HepG2 (cell line): ENCODE data around the gene SMG5. TPM values are rescaled to one million over a fixed set of nuclear protein-coding genes. Genes with fewer than 3 reads are reported as not detected.

ENCODE experiments used
- BHLHE40 ChIP-seq: IDR thresholded peaks from 2 replicates; pipeline ENCODE4 v1.6.1; 2011; ENCODE audit warnings: low read length, improper control_type of control experiment
- ELF1 ChIP-seq: sonication (generic); formaldehyde crosslinking; IDR thresholded peaks from 2 replicates; pipeline ENCODE4 v1.4.0; 2020; ENCODE audit warnings: missing genetic modification reagents
- IKZF4 ChIP-seq: sonication (generic); formaldehyde crosslinking; IDR thresholded peaks from 2 replicates; pipeline ENCODE4 v1.5.1; 2020; ENCODE audit warnings: borderline replicate concordance, mild to moderate bottlenecking, low read depth, missing genetic modification reagents; ENCODE audit errors: not compliant biosample characterization
- KLF6 ChIP-seq: IDR thresholded peaks from 2 replicates; pipeline ENCODE4 v1.8.0; 2016; ENCODE audit warnings: missing biosample characterization, missing genetic modification reagents
- RARA ChIP-seq: IDR thresholded peaks from 2 replicates; pipeline ENCODE4 v1.6.1; 2016; ENCODE audit warnings: missing genetic modification reagents, missing compliant biosample characterization
- RNF2 ChIP-seq: fragments of 450-650 bp; conservative IDR thresholded peaks from 2 replicates; pipeline ENCODE4 v1.6.1; 2016; ENCODE audit warnings: low read depth
- TAF15 ChIP-seq: fragments of 200-400 bp; formaldehyde crosslinking; IDR thresholded peaks from one replicate; pipeline ENCODE4 v1.6.1; 2018; ENCODE audit warnings: mild to moderate bottlenecking, low read depth, low read length; ENCODE audit not compliant: poor library complexity, severe bottlenecking
- ZNF121 ChIP-seq: sonication (generic); formaldehyde crosslinking; IDR thresholded peaks from 2 replicates; pipeline ENCODE4 v1.5.0; 2020; ENCODE audit warnings: mild to moderate bottlenecking, missing genetic modification reagents
- ZNF207 ChIP-seq: fragments of 450-650 bp; IDR thresholded peaks from 2 replicates; pipeline ENCODE4 v1.6.1; 2016; ENCODE audit warnings: antibody characterized with exemption, borderline replicate concordance
- ZNF232 ChIP-seq: sonication (generic); formaldehyde crosslinking; IDR thresholded peaks from 2 replicates; pipeline ENCODE4 v1.4.0; 2020; ENCODE audit warnings: missing genetic modification reagents, borderline replicate concordance
- ZNF292 ChIP-seq: sonication (generic); formaldehyde crosslinking; IDR thresholded peaks from 2 replicates; pipeline ENCODE4 v1.8.1; 2022; ENCODE audit warnings: mild to moderate bottlenecking, low read depth, missing genetic modification reagents, borderline replicate concordance
- ZNF350 ChIP-seq: sonication (generic); formaldehyde crosslinking; IDR thresholded peaks from 2 replicates; pipeline ENCODE4 v1.4.0; 2020; ENCODE audit warnings: mild to moderate bottlenecking, low read depth, missing genetic modification reagents, borderline replicate concordance
- ZNF446 ChIP-seq: sonication (generic); formaldehyde crosslinking; IDR thresholded peaks from 2 replicates; pipeline ENCODE4 v1.5.0; 2020; ENCODE audit warnings: mild to moderate bottlenecking, missing genetic modification reagents
- ZNF556 ChIP-seq: sonication (generic); formaldehyde crosslinking; IDR thresholded peaks from 2 replicates; pipeline ENCODE4 v1.4.0; 2020; ENCODE audit warnings: mild to moderate bottlenecking, missing genetic modification reagents, borderline replicate concordance
- ZNF615 ChIP-seq: sonication (generic); formaldehyde crosslinking; IDR thresholded peaks from 2 replicates; pipeline ENCODE4 v1.5.0; 2020; ENCODE audit warnings: mild to moderate bottlenecking, missing genetic modification reagents, borderline replicate concordance
- ZNF7 ChIP-seq: IDR thresholded peaks from 2 replicates; pipeline ENCODE4 v1.6.1; 2016; ENCODE audit warnings: missing biosample characterization, missing genetic modification reagents
- ZNF747 ChIP-seq: sonication (generic); formaldehyde crosslinking; IDR thresholded peaks from 2 replicates; pipeline ENCODE4 v1.8.1; 2023; ENCODE audit warnings: missing genetic modification reagents, mild to moderate bottlenecking, borderline replicate concordance
- ZSCAN29 ChIP-seq: sonication (generic); formaldehyde crosslinking; conservative IDR thresholded peaks from 2 replicates; pipeline ENCODE4 v1.4.0; 2020; ENCODE audit warnings: mild to moderate bottlenecking, missing genetic modification reagents
- polyA plus RNA-seq, 8 experiments: library from polyadenylated mRNA; depleted of rRNA in 3 of 8; stranded (reverse) in 7 of 8; unstranded in 1 of 8; fragments of >200 nt; fragmentation: Illumina TruSeq in 4 of 8; extraction: Trizol in 4 of 8; gene quantifications; 2 replicates each; pipeline versions ENCODE4 v1.2.1 to v1.2.3, GENCODE V29; 2011 to 2016; ENCODE audit warnings: low read depth in 4 of 8, missing spikeins in 1 of 8, mixed read lengths in 1 of 8; ENCODE audit not compliant: insufficient read depth in 1 of 8
- total RNA-seq, 5 experiments: library from RNA; depleted of rRNA; stranded (reverse); fragments of >200 nt; fragmentation: Illumina TruSeq; extraction: Trizol; gene quantifications; 2 replicates each; pipeline ENCODE4 v1.2.3, GENCODE V29; 2016; ENCODE audit warnings: low read depth in 1 of 5
- TF ChIP-seq, protein P1 (sequence below): sonication (generic); formaldehyde crosslinking; IDR thresholded peaks from 2 replicates; pipeline ENCODE4 v1.8.1; 2023; ENCODE audit warnings: mild to moderate bottlenecking, inconsistent platforms, moderate library complexity, missing genetic modification reagents, borderline replicate concordance
- TF ChIP-seq, protein P2 (sequence below): IDR thresholded peaks from 2 replicates; pipeline ENCODE4 v1.6.1; 2016; ENCODE audit warnings: control low read depth
- TF ChIP-seq, protein P3 (sequence below): sonication (generic); formaldehyde crosslinking; conservative IDR thresholded peaks from 2 replicates; pipeline ENCODE4 v1.4.0; 2020; ENCODE audit warnings: mild to moderate bottlenecking, missing genetic modification reagents, moderate library complexity
- TF ChIP-seq, protein P4 (sequence below): sonication (generic); formaldehyde crosslinking; IDR thresholded peaks from 2 replicates; pipeline ENCODE4 v1.8.1; 2023; ENCODE audit warnings: mild to moderate bottlenecking, missing genetic modification reagents

SMG5 gene
- total and polyA plus RNA-seq, 2 of the 13 experiments (the other 11 are each of a cell fraction or from before 2014, with no cell fraction given): 50.5 to 84.0 TPM

DNA sequence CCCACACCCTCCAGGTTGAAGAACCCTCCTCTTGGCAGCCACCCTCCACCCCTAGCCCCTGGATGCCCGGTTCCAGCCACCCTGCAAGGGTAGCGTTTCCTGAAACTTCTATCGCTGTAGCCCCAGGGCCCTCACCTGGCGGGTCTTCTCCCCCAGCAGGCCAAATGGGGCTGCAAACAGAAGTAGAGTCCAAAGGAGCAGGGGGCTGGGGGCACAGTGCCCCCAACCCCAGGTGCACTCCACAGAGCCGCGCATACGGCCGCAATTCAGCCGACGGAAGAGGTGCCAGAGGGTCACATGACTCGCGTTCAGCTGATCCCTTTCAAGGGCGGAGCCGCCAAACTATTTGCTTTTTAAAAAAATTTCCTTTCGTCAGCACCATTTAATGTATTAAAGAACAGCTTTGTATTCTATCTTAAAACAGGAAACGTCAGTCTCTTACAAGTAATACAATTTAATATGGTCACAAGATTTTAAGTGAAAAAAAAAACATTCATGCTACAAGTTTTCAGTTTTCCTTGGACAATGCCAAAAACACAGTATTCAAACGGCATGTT is 12.8 kb upstream of the SMG5 start, which contains the start of gene GLMP (continued):
- no peak for TF ChIP-seq ZNF747 (CRISPR knock-in tag)
- TF ChIP-seq BHLHE40: peak; percentile 34; the same call in 1 of the 2 replicates
- TF ChIP-seq ZNF292 (CRISPR knock-in tag): no peak
- peak; percentile 42 for TF ChIP-seq ELF1 (CRISPR knock-in tag)
- TF ChIP-seq, protein P1, sequence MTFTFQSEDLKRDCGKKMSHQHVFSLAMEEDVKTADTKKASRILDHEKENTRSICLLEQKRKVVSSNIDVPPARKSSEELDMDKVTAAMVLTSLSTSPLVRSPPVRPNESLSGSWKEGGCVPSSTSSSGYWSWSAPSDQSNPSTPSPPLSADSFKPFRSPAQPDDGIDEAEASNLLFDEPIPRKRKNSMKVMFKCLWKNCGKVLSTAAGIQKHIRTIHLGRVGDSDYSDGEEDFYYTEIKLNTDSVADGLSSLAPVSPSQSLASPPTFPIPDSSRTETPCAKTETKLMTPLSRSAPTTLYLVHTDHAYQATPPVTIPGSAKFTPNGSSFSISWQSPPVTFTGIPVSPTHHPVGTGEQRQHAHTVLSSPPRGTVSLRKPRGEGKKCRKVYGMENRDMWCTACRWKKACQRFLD (CRISPR knock-in tag): peak; percentile 39; the same call in 1 of the 2 replicates
- no peak for TF ChIP-seq ZNF232 (CRISPR knock-in tag)
- TF ChIP-seq ZNF350 (CRISPR knock-in tag): no peak
- no peak for TF ChIP-seq ZNF121 (CRISPR knock-in tag)
- no peak for TF ChIP-seq ZNF446 (CRISPR knock-in tag)
- 0 out of 2 replicates have a peak, but pooled peaks have one; percentile 39 for TF ChIP-seq ZSCAN29
- no peak for TF ChIP-seq RARA
- TF ChIP-seq, protein P2, sequence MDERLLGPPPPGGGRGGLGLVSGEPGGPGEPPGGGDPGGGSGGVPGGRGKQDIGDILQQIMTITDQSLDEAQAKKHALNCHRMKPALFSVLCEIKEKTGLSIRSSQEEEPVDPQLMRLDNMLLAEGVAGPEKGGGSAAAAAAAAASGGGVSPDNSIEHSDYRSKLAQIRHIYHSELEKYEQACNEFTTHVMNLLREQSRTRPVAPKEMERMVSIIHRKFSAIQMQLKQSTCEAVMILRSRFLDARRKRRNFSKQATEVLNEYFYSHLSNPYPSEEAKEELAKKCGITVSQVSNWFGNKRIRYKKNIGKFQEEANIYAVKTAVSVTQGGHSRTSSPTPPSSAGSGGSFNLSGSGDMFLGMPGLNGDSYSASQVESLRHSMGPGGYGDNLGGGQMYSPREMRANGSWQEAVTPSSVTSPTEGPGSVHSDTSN: no peak
- TF ChIP-seq, protein P3, sequence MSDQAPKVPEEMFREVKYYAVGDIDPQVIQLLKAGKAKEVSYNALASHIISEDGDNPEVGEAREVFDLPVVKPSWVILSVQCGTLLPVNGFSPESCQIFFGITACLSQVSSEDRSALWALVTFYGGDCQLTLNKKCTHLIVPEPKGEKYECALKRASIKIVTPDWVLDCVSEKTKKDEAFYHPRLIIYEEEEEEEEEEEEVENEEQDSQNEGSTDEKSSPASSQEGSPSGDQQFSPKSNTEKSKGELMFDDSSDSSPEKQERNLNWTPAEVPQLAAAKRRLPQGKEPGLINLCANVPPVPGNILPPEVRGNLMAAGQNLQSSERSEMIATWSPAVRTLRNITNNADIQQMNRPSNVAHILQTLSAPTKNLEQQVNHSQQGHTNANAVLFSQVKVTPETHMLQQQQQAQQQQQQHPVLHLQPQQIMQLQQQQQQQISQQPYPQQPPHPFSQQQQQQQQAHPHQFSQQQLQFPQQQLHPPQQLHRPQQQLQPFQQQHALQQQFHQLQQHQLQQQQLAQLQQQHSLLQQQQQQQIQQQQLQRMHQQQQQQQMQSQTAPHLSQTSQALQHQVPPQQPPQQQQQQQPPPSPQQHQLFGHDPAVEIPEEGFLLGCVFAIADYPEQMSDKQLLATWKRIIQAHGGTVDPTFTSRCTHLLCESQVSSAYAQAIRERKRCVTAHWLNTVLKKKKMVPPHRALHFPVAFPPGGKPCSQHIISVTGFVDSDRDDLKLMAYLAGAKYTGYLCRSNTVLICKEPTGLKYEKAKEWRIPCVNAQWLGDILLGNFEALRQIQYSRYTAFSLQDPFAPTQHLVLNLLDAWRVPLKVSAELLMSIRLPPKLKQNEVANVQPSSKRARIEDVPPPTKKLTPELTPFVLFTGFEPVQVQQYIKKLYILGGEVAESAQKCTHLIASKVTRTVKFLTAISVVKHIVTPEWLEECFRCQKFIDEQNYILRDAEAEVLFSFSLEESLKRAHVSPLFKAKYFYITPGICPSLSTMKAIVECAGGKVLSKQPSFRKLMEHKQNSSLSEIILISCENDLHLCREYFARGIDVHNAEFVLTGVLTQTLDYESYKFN: no peak
- TF ChIP-seq TAF15: no peak
- TF ChIP-seq ZNF556 (CRISPR knock-in tag): peak; percentile 52; the same call in 1 of the 2 replicates
- TF ChIP-seq ZNF207: no peak
- TF ChIP-seq, protein P4, sequence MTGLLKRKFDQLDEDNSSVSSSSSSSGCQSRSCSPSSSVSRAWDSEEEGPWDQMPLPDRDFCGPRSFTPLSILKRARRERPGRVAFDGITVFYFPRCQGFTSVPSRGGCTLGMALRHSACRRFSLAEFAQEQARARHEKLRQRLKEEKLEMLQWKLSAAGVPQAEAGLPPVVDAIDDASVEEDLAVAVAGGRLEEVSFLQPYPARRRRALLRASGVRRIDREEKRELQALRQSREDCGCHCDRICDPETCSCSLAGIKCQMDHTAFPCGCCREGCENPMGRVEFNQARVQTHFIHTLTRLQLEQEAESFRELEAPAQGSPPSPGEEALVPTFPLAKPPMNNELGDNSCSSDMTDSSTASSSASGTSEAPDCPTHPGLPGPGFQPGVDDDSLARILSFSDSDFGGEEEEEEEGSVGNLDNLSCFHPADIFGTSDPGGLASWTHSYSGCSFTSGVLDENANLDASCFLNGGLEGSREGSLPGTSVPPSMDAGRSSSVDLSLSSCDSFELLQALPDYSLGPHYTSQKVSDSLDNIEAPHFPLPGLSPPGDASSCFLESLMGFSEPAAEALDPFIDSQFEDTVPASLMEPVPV: no peak
- TF ChIP-seq KLF6 (CRISPR knock-in tag): no peak
- TF ChIP-seq RNF2: no peak
- no peak for TF ChIP-seq ZNF615 (CRISPR knock-in tag)
- TF ChIP-seq IKZF4: no peak
- TF ChIP-seq ZNF7 (CRISPR knock-in tag): no peak
